ENCODE measurements around the gene SUSD6.

The SUSD6 gene

GRCh38 chr14:69611172-69612013 is at the start of gene SUSD6:
Gene SUSD6, plus strand, starts transcription at chr14:69611596. Its CDS starts 46,997 bp downstream, at chr14:69658593.
- peak; percentile 87 for DNase-seq

GRCh38 chr14:69561893-69562292 is 49.5 kb upstream of the SUSD6 start:
- DNase-seq = no peak

GRCh38 chr14:69567563-69567962 is 43.8 kb upstream of the SUSD6 start:
- no peak for DNase-seq

GRCh38 chr14:69569859-69570258 is 41.5 kb upstream of the SUSD6 start:
- DNase-seq = no peak

GRCh38 chr14:69570836-69571330 is 40.5 kb upstream of the SUSD6 start:
- DNase-seq = no peak

GRCh38 chr14:69571449-69572029 is 39.9 kb upstream of the SUSD6 start:
- no peak for DNase-seq

GRCh38 chr14:69572030-69572840 is 39.2 kb upstream of the SUSD6 start:
- no peak for DNase-seq

GRCh38 chr14:69572841-69573135 is 38.6 kb upstream of the SUSD6 start:
- DNase-seq = no peak

GRCh38 chr14:69573205-69573830 is 38.1 kb upstream of the SUSD6 start:
- no peak for DNase-seq

- DNase-seq = no peak
These were observed 37.5 kb upstream of the SUSD6 start for GRCh38 chr14:69573831-69574262.

- peak; percentile 45 for DNase-seq
These were observed 37.0 kb upstream of the SUSD6 start, which contains the start of gene CCDC177 for GRCh38 chr14:69574263-69574953. Gene CCDC177, minus strand, starts transcription at chr14:69574871. Its CDS starts 1,249 bp downstream, at chr14:69573622.

- DNase-seq = no peak
These were observed 36.5 kb upstream of the SUSD6 start for GRCh38 chr14:69574954-69575295.

GRCh38 chr14:69579476-69579875 is 31.9 kb upstream of the SUSD6 start:
- no peak for DNase-seq

GRCh38 chr14:69580009-69580577 is 31.3 kb upstream of the SUSD6 start:
- DNase-seq = peak; percentile 96

GRCh38 chr14:69581316-69581935 is 30.0 kb upstream of the SUSD6 start:
- no peak for DNase-seq

- peak; percentile 70 for DNase-seq
These were observed 29.2 kb upstream of the SUSD6 start for GRCh38 chr14:69582212-69582611.

- no peak for DNase-seq
These were observed 28.6 kb upstream of the SUSD6 start for GRCh38 chr14:69582829-69583228.

- no peak for DNase-seq
These were observed 27.0 kb upstream of the SUSD6 start for GRCh38 chr14:69584389-69584788.

GRCh38 chr14:69586404-69586803 is 25.0 kb upstream of the SUSD6 start:
- no peak for DNase-seq

GRCh38 chr14:69587389-69587788 is 24.0 kb upstream of the SUSD6 start:
- DNase-seq = no peak

GRCh38 chr14:69591317-69591716 is 20.1 kb upstream of the SUSD6 start:
- no peak for DNase-seq

Measured in HCEC 1CT (cell line).